NCI-H2196 (cell line): ENCODE data around the gene KSR1.
"Not testable (repeated sequence)": the region's sequence is repeated elsewhere in the genome, so short reads cannot be mapped to it uniquely, and the experiment has no call there.

Source experiments
- DNase-seq: peaks from one replicate; lab custom pipeline; 2025; ENCODE audit not compliant: unreplicated experiment; lab: John Stamatoyannopoulos, UW

KSR1 gene

GRCh38 chr17:27493088-27493487 lies 36.8 kb downstream of the KSR1 start:
- no peak for DNase-seq

- peak; percentile 3 for DNase-seq
Observed at GRCh38 chr17:27494192-27495091, 38.2 kb downstream of the KSR1 start.

- DNase-seq = no peak
Observed at GRCh38 chr17:27495460-27495859, 39.2 kb downstream of the KSR1 start.

- no peak for DNase-seq
Observed at GRCh38 chr17:27496005-27496404, 39.8 kb downstream of the KSR1 start.

GRCh38 chr17:27496437-27496943 lies 40.2 kb downstream of the KSR1 start:
- DNase-seq = no peak

- no peak for DNase-seq
Observed at GRCh38 chr17:27496971-27497370, 40.7 kb downstream of the KSR1 start.

- no peak for DNase-seq
Observed at GRCh38 chr17:27497696-27498095, 41.4 kb downstream of the KSR1 start.

- no peak for DNase-seq
Observed at GRCh38 chr17:27498615-27499309, 42.5 kb downstream of the KSR1 start.

GRCh38 chr17:27499451-27500265 lies 43.4 kb downstream of the KSR1 start:
- no peak for DNase-seq

- DNase-seq = not testable (repeated sequence)
Observed at GRCh38 chr17:27501338-27501737, 45.1 kb downstream of the KSR1 start.

GRCh38 chr17:27502526-27503324 lies 46.5 kb downstream of the KSR1 start:
- no peak for DNase-seq

- no peak for DNase-seq
Observed at GRCh38 chr17:27503611-27504010, 47.4 kb downstream of the KSR1 start.

GRCh38 chr17:27504188-27504995 lies 48.1 kb downstream of the KSR1 start:
- DNase-seq = no peak

- DNase-seq = no peak
Observed at GRCh38 chr17:27506348-27507218, 50.3 kb downstream of the KSR1 start.

- DNase-seq = no peak
Observed at GRCh38 chr17:27511168-27511883, 55.1 kb downstream of the KSR1 start.

- no peak for DNase-seq
Observed at GRCh38 chr17:27512031-27512430, 55.8 kb downstream of the KSR1 start.

- DNase-seq = no peak
Observed at GRCh38 chr17:27512511-27513346, 56.5 kb downstream of the KSR1 start.
